Renal pelvis (tissue), 4 donors: ENCODE measurements around the gene SF3B1. TPM values are rescaled to one million over a fixed set of nuclear protein-coding genes. Genes with fewer than 3 reads are reported as not detected.
"Not testable (repeated sequence)": the region's sequence is repeated elsewhere in the genome, so short reads cannot be mapped to it uniquely, and the experiment has no call there.

Experiments used
- DNase-seq: peaks from one replicate; pipeline ENCODE4 v3.0.0-alpha.2; 2013
- polyA plus RNA-seq, 3 donors: library from polyadenylated mRNA; unstranded; fragments of 120-200 nt; gene quantifications; one replicate each; pipeline ENCODE4 v1.2.1, GENCODE V29; 2013; ENCODE audit not compliant: insufficient read length in 3 of 3

The SF3B1 gene
- polyA plus RNA-seq, 3 donors = 500 to 564 (median 520) TPM

DNA sequence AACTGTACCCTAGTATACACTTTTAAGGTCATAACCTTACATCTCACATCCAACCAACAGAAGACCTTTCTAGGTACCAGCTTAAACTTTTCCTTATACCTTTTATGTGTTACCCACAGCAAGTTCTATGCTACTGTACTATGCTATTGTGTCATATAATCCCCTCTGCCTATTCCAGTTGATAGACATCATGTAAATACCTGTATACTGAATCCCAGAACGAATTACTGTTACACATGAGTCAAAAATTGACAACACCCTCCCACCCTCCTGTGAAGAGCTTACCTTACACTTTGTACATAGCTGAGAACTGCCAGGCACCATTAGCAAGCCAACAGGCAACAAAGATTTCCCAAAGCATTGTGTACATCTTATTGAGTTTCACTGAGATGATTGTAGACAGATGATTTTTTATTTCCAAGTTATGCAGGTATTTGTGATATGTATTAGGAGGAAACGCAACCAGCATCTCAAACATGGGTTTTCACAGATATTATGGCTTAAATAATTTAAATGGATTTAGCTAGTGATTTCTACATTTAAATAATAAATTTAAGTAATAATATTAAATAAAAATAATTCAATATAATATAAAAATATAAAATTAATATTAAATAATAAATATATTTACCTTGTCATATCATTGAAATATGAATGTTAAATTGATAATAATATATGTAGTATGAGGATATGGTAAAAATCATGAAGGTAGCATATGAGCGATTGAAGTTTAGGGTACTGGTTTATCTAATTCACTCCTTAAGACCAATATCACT, 81.2 kb downstream of the SF3B1 start:
- no peak for DNase-seq

DNA sequence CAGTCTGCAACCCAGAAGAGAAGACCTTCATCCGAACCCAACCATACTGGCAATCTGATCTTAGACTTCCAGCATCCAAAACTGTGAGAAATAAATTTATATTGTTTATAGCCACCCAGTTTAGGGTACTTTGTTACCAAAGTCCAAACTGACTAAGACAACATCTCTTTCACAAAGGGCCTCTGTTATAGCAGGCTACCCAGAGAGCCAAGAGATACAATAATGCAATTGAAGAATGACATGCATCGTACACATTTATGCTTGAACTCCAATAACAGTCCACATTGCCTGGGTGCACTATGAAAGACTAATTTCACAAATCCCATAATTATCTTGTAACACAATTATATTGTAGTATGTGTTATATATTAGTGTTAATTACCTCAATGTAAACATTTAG, 85.1 kb downstream of the SF3B1 start:
- no peak for DNase-seq

- DNase-seq = no peak
Measured at GRCh38 chr2:197348721-197349360, 86.0 kb downstream of the SF3B1 start.

DNA sequence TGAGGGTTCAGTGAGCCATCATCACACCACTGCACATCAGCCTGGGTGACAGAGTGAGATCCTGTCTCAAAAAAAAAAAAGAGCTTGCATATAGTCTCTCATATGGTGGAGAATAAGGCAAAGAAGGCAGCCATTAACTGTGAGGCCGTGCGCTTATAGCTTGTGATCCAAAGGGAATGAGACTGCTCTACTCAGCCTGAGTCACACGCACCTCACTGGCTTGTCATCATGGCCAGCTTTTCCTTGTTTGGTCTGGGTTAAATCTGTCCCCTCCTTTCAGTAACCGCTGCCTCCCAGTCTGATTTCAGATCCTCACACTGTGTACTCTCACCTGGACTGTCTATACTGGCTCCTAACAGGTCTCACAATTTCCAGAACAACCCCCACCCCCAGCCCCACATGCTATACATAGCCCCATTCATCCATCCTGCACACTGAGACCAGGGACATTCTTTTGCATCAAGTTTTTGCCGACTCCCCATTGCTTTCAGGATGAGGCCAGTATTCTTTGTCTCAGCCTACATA, 88.9 kb downstream of the SF3B1 start:
- no peak for DNase-seq

GRCh38 chr2:197343968-197344367, 90.9 kb downstream of the SF3B1 start:
- DNase-seq = not testable (repeated sequence)

GRCh38 chr2:197340591-197340990, 94.2 kb downstream of the SF3B1 start:
- no peak for DNase-seq

Other genes starting within 250 kb of the SF3B1 start
- 10 to 100 TPM in 2 of 3 donors, 1 to 10 TPM in 1; 8.8 to 13.3 (median 12.6) TPM for gene ANKRD44, start 124.2 kb downstream of the SF3B1 start, polyA plus RNA-seq
- gene COQ10B, start 18.5 kb upstream of the SF3B1 start, polyA plus RNA-seq = 10 to 100 TPM; 11.4 to 15.5 (median 13.0) TPM
- gene HSPD1, start 64.8 kb upstream of the SF3B1 start, polyA plus RNA-seq = 100 to 1,000 TPM; 575 to 646 (median 605) TPM
- 100 to 1,000 TPM; 211 to 309 (median 242) TPM for gene HSPE1, start 65.4 kb upstream of the SF3B1 start, polyA plus RNA-seq
- gene MOB4, start 81.0 kb upstream of the SF3B1 start, polyA plus RNA-seq = 10 to 100 TPM; 37.9 to 46.9 (median 38.1) TPM
- gene RFTN2, start 240.6 kb upstream of the SF3B1 start, polyA plus RNA-seq = 10 to 100 TPM; 14.5 to 18.3 (median 16.3) TPM